ENCODE results near the gene NAMPT.
"Not testable (repeated sequence)": the region's sequence is repeated elsewhere in the genome, so short reads cannot be mapped to it uniquely, and the experiment has no call there.

NAMPT gene

DNA sequence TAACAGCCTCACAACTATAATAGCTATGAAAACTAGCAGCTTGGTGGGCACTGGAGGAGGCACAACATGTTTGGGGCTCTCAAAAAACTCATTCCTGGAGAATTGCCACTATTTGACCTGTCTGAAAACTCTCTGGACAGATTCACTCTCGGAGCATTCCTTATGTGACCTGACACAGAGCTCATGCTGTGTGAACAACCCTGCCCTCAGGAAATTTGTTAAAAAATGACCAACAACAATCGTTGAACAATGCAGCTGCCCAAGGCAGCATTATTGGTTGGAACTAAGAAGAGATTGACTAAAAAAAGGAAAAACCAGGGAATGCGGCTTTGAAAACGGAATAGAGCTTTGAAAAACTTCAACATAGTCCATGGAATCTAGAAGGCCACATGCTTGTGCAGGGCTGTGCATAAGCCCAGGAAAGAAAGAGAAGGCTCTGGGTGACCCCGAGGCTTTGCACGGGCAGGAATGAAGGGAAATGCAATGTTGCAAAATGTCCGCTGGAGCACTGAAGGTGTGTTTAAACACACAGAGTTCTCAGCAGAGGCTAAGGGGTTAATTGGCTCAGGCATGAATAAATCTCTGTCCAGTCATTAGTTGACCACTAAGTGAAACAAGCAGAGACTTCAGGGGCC, 52.8 kb downstream of the NAMPT start:
- DNase-seq (ENCODE audit: low spot score), result no peak

DNA sequence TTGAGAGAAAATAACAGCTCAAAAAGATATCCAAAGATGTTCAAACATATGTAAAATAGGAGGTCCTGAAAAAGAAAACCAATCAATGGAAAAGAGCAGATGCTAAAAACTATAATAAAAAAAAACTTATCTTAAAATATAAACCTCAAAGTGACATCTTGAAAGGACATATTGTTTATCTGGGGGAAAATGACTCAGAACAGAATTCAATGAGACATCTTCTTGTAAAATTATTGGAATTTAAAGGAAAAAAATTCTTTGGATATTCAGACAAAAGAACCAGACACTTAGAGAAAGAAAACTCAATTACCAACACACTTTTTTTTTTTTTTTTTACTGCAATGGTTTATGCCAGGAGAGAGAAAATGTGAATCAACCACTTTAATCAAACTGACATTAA, 58.9 kb downstream of the NAMPT start:
- DNase-seq (ENCODE audit: low spot score), result no peak

DNA sequence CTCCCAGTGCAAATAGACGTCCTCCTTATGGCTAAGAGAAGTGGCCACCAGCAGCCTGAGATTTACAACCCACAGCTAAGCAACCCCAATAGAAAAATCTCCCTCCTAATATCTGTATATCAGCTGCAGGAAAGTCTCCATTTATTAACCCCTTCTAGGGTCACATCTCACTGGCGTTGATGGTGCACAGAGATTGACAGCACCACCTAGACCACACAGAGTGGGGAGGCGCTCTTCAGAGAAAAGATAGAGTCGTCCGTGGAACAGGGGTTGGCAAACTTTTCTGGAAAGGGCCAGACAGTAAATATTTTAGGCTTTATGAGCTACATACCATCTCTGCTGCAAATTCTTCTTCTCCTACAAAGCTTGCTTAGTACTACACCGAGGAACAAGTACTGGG, 60.0 kb downstream of the NAMPT start:
- no peak for DNase-seq (ENCODE audit: low spot score)

- DNase-seq (ENCODE audit: low spot score), result no peak
Measured at GRCh38 chr7:106223156-106223555, 61.6 kb downstream of the NAMPT start.

- no peak for DNase-seq (ENCODE audit: low spot score)
Measured at GRCh38 chr7:106222545-106222944, 62.2 kb downstream of the NAMPT start.

DNA sequence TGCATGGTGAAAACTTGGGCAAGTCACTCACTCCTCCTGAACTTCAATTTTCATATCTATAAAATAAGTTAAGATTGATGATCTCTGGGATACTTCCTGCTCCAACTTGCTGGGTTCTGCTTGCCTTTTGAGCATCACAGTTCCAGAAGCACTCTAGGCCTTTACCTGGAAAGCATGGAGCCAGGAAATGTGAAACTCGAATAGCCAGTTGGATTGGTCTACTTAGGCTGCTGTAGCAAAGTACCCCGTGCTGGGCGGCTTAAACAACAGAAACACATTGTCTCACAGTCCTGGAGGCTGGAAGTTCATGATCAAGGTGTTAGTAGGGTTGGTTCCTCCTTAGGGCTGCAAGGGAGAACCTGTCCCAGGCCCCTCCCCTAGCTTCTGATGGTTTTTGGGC, 64.5 kb downstream of the NAMPT start:
- no peak for DNase-seq (ENCODE audit: low spot score)

GRCh38 chr7:106219170-106219569, 65.6 kb downstream of the NAMPT start:
- no peak for DNase-seq (ENCODE audit: low spot score)

GRCh38 chr7:106218546-106218945, 66.2 kb downstream of the NAMPT start:
- no peak for DNase-seq (ENCODE audit: low spot score)

- DNase-seq (ENCODE audit: low spot score), result no peak
Measured at GRCh38 chr7:106216923-106217542, 67.8 kb downstream of the NAMPT start.

GRCh38 chr7:106216517-106216922, 68.3 kb downstream of the NAMPT start:
- no peak for DNase-seq (ENCODE audit: low spot score)

GRCh38 chr7:106215868-106216516, 68.8 kb downstream of the NAMPT start:
- DNase-seq (ENCODE audit: low spot score), result no peak

DNA sequence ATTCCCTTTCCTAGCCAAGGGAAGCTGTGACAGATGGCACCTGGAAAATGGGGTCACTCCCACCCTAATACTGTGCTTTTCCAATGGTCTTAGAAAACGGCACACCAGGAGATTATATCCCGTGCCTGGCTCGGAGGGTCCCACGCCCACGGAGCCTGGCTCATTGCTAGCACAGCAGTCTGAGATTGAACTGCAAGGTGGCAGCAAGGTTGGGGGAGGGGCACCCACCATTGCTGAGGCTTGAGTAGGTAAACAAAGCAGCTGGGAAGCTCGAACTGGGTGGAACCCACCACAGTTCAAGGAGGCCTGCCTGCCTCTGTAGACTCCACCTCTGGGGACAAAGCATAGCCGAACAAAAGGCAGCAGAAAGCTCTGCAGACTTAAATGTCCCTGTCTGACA, 75.8 kb downstream of the NAMPT start:
- DNase-seq (ENCODE audit: low spot score), result not testable (repeated sequence)

GRCh38 chr7:106206826-106207541, 77.8 kb downstream of the NAMPT start:
- DNase-seq (ENCODE audit: low spot score), result no peak

DNA sequence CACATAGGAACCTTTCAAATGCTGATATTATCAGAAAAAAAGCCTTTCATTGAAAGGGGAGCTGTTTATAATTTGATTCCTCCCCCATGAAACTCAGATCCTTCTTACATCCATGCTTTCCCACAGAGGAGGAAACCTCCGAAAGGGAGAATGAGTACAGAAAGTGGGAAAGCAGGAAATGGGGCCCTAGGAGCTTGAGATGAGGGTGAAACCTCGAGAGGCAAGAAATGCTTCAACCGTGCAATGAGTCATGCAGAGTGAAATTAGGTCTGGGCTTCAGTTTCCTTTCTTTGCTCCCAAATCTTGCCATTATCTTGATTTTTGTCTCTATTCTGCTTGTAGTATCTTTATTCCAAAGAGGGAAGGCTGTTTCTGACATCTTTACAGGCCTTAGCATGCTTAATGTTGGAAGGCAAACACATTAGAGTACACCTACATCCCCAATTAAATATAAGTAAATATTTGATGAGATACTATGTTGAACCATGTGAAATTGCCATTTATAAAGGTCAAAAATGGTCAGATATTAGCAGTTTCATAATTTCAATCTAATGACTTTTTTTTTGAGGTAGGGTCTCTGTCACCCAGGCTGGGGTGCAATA, 79.1 kb downstream of the NAMPT start:
- no peak for DNase-seq (ENCODE audit: low spot score)

DNA sequence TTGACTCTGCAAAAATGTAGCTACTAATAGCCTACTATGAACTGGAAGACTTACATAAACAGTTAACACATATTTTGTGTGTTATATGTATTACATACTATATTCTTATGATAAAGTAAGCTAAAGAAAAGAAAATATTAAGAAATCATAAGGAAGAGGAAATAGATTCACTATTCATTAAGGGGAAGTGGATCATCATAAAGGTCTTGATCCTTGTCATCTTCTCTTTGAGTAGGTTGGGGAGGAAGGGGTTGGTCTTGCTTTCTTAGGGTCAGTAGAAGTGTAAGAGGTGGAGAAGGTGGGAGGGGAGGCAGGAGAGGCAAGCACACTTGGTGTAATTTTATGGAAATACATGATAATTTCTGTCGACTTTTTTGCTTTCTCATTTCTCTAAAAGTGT, 81.3 kb downstream of the NAMPT start:
- no peak for DNase-seq (ENCODE audit: low spot score)

- no peak for DNase-seq (ENCODE audit: low spot score)
Measured at GRCh38 chr7:106201164-106201563, 83.6 kb downstream of the NAMPT start.

DNA sequence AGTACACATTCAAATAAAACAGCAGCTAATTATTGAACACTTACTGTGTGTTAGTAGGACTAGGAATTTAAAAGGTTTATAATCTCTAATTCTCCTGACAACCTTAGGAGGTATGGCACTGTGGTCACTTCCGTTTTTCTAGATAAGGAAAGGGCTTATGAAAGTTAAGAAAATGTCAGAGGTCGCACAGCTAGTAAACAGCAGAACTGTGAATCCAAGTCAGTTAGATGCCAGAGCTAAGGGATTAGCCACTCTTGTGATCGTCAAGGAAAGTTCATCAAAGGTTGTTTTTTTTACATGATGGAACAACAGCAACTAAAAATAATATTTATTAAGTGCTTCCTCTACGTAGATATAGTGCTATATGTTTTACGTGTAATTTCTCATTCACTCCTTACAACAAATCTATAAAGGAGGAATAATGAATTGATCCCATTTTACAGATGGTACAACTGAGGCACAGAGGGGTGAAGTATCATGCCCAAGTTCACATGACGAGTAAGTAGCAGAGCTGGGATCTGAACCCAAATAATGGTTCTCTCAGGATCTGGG, 84.9 kb downstream of the NAMPT start:
- no peak for DNase-seq (ENCODE audit: low spot score)

- no peak for DNase-seq (ENCODE audit: low spot score)
Measured at GRCh38 chr7:106199024-106199423, 85.8 kb downstream of the NAMPT start.

Data from Ammon's horn (tissue), 1 donor.